Measurements from ENCODE around the gene CACNA1S. TPM values are rescaled to one million over a fixed set of nuclear protein-coding genes. Genes with fewer than 3 reads are reported as not detected.

Gene CACNA1S
- total and polyA plus RNA-seq, 2 donors (not counting 1 experiment from before 2014, with no cell fraction given): not detected

DNA sequence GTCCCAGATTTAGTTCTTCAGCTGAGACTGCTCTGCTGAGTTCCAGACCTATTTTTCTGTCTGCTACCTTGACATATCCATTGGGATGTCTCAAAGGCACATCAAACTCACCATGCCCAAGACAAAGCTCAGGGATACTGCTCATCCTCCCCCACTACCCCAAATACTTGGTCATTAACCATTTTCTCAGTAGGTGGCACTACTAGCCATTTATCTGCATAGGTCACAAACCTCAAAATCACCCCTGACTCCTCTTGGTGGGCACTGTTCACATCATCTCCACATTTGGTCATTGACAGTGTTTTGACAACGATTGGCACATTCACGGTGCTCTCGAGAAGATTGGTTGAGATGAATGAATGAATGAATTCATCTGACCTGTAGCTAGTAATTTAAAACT, 32.1 kb downstream of the CACNA1S start:
- no peaks in the 10 kb centered on the region for H3K4me1 Mint-ChIP-seq
- H3K27ac ChIP-seq (ENCODE audit: low read length in 2 of 2): no peak overlapping the region
- no peak for ATAC-seq (ENCODE audit: low read depth)
- no peak overlapping the region for H3K4me2 ChIP-seq (replicated peaks; ENCODE audit: low read depth, low read length, poor library complexity, severe bottlenecking)
- peaks cover 0 to 4% (median 2%) of the 10 kb centered on the region in 4 experiments for H3K27me3 ChIP-seq (replicated peaks in 1 of 4; ENCODE audit: control extremely low read depth in 1 of 4, control insufficient read depth in 3 of 4, insufficient read depth in 4 of 4, low read length in 3 of 4)
- no peak overlapping the region for H3K27ac Mint-ChIP-seq
- no peak overlapping the region for H2AFZ ChIP-seq (ENCODE audit: insufficient read depth, low read depth, low read length, poor library complexity, severe bottlenecking)
- ChIA-PET CTCF (interaction anchor here (0.7 kb wide), 2 partner anchors 9 to 37 kb away, joined by 3 read pairs; no protein-coding TSS in a partner anchor), POLR2A (no interaction called here)
- no peaks in the 10 kb centered on the region for H4K20me1 ChIP-seq (ENCODE audit: control insufficient read depth, insufficient read depth, low read length, poor library complexity, severe bottlenecking)
- no peaks in the 10 kb centered on the region for H3K4me1 ChIP-seq (ENCODE audit: control insufficient read depth in 2 of 2, insufficient read depth in 2 of 2, low read length in 2 of 2)
- peaks cover 7% of the 10 kb centered on the region for H3K27me3 Mint-ChIP-seq
- WGBS (ENCODE audit: insufficient coverage): no CpG with 5 or more reads among the region's 3 CpGs
- no peak for DNase-seq
- no peaks in the 10 kb centered on the region for H3K9me3 ChIP-seq (ENCODE audit: control extremely low read depth in 1 of 3, control insufficient read depth in 2 of 3, insufficient read depth in 1 of 3, low read length in 2 of 3)
- intact Hi-C loops (cut with micrococcal nuclease): no loop called here
- H3K4me3 Mint-ChIP-seq: no peak overlapping the region
- no peak overlapping the region for H3K9ac ChIP-seq (ENCODE audit: low read length)
- no peaks in the 10 kb centered on the region for H3K9me3 Mint-ChIP-seq (ENCODE audit: insufficient read depth)
- H3K36me3 ChIP-seq (replicated peaks in 1 of 2; ENCODE audit: control extremely low read depth in 1 of 2, control insufficient read depth in 1 of 2, extremely low read depth in 1 of 2, insufficient read depth in 2 of 2, low read length in 1 of 2): no peaks in the 10 kb centered on the region
- no peaks in the 10 kb centered on the region for H3K79me2 ChIP-seq (ENCODE audit: control insufficient read depth, insufficient read depth, low read length)
- no peak overlapping the region for H3K4me3 ChIP-seq (ENCODE audit: control extremely low read depth in 1 of 5, extremely low read depth in 1 of 5, insufficient read depth in 1 of 5, low read depth in 2 of 5, low read length in 4 of 5)
- TF ChIP-seq, protein P1, sequence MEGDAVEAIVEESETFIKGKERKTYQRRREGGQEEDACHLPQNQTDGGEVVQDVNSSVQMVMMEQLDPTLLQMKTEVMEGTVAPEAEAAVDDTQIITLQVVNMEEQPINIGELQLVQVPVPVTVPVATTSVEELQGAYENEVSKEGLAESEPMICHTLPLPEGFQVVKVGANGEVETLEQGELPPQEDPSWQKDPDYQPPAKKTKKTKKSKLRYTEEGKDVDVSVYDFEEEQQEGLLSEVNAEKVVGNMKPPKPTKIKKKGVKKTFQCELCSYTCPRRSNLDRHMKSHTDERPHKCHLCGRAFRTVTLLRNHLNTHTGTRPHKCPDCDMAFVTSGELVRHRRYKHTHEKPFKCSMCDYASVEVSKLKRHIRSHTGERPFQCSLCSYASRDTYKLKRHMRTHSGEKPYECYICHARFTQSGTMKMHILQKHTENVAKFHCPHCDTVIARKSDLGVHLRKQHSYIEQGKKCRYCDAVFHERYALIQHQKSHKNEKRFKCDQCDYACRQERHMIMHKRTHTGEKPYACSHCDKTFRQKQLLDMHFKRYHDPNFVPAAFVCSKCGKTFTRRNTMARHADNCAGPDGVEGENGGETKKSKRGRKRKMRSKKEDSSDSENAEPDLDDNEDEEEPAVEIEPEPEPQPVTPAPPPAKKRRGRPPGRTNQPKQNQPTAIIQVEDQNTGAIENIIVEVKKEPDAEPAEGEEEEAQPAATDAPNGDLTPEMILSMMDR (IDR thresholded peaks at IDR 0.05): no peak
- TF ChIP-seq EZH2 (IDR thresholded peaks at IDR 0.05; ENCODE audit: borderline replicate concordance, insufficient read depth, low read depth, low read length, poor library complexity, severe bottlenecking): no peak

DNA sequence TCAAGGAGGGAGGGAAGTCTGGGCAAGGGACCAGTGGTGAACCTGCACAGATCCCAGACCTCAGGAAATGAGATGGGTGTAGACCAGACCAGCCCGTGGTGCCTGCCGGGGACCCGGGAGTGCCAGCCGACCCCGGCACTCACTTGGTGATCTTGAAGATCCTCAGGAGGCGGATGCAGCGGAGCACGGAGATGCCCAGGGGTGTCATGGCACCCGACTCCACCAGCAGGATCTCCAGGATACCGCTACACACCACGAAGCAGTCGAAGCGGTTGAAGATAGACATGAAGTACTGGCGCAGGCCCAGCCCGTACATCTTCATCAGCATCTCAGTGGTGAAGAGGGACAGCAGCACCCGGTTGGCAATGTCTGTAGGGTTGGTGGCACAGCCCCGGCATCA, 34.5 kb downstream of the CACNA1S start:
- H3K4me3 ChIP-seq (ENCODE audit: control extremely low read depth in 1 of 5, extremely low read depth in 1 of 5, insufficient read depth in 1 of 5, low read depth in 2 of 5, low read length in 4 of 5): no peak overlapping the region
- POLR2A ChIA-PET: no interaction called here
- no peak overlapping the region for H3K27ac ChIP-seq (ENCODE audit: low read length in 2 of 2)
- no peaks in the 10 kb centered on the region for H3K36me3 ChIP-seq (replicated peaks in 1 of 2; ENCODE audit: control extremely low read depth in 1 of 2, control insufficient read depth in 1 of 2, extremely low read depth in 1 of 2, insufficient read depth in 2 of 2, low read length in 1 of 2)
- no peak overlapping the region for H3K9ac ChIP-seq (ENCODE audit: low read length)
- no peak overlapping the region for H2AFZ ChIP-seq (ENCODE audit: insufficient read depth, low read depth, low read length, poor library complexity, severe bottlenecking)
- WGBS (ENCODE audit: insufficient coverage): 92% methylated on average over 16 of the region's 17 CpGs
- H4K20me1 ChIP-seq (ENCODE audit: control insufficient read depth, insufficient read depth, low read length, poor library complexity, severe bottlenecking): no peaks in the 10 kb centered on the region
- H3K4me2 ChIP-seq (replicated peaks; ENCODE audit: low read depth, low read length, poor library complexity, severe bottlenecking): no peak overlapping the region
- H3K9me3 ChIP-seq (ENCODE audit: control extremely low read depth in 1 of 3, control insufficient read depth in 2 of 3, insufficient read depth in 1 of 3, low read length in 2 of 3): no peaks in the 10 kb centered on the region
- H3K79me2 ChIP-seq (ENCODE audit: control insufficient read depth, insufficient read depth, low read length): no peaks in the 10 kb centered on the region
- Mint-ChIP-seq H3K9me3 (ENCODE audit: insufficient read depth) (no peaks in the 10 kb centered on the region), H3K27me3 (peaks cover 4% of the 10 kb centered on the region), H3K27ac (no peak overlapping the region), H3K4me3 (no peak overlapping the region), H3K4me1 (no peaks in the 10 kb centered on the region)
- DNase-seq (no peak), ATAC-seq (ENCODE audit: low read depth) (no peak)
- no peaks in the 10 kb centered on the region for H3K27me3 ChIP-seq (replicated peaks in 1 of 4; ENCODE audit: control extremely low read depth in 1 of 4, control insufficient read depth in 3 of 4, insufficient read depth in 4 of 4, low read length in 3 of 4)
- no peaks in the 10 kb centered on the region for H3K4me1 ChIP-seq (ENCODE audit: control insufficient read depth in 2 of 2, insufficient read depth in 2 of 2, low read length in 2 of 2)
- no peak for TF ChIP-seq EZH2 (IDR thresholded peaks at IDR 0.05; ENCODE audit: borderline replicate concordance, insufficient read depth, low read depth, low read length, poor library complexity, severe bottlenecking)
- TF ChIP-seq, protein P1 (IDR thresholded peaks at IDR 0.05): no peak
- intact Hi-C loops (cut with micrococcal nuclease): no loop called here
- CTCF ChIA-PET: no interaction called here

All from B cell (primary cell).